ENCODE results near the gene ARHGEF5.
"Not testable (repeated sequence)": the region's sequence is repeated elsewhere in the genome, so short reads cannot be mapped to it uniquely, and the experiment has no call there.

Gene ARHGEF5

GRCh38 chr7:144355176-144355822 is at the start of gene ARHGEF5:
Gene ARHGEF5 (plus strand): TSS chr7:144355402. CDS start chr7:144362670, 7,268 bp downstream.
- not testable (repeated sequence) for H3K4me3 ChIP-seq (ENCODE audit: insufficient read length, low read depth); H3K9me3 ChIP-seq (ENCODE audit: insufficient read depth, low read length); H3K36me3 ChIP-seq (ENCODE audit: insufficient read depth, insufficient read length, low read length); DNase-seq (ENCODE audit: low read depth, low spot score); H3K27me3 ChIP-seq (ENCODE audit: insufficient read depth, insufficient read length); H3K4me1 ChIP-seq (ENCODE audit: insufficient read depth, insufficient read length); H3K9ac ChIP-seq (ENCODE audit: insufficient read length, low read depth)

- not testable (repeated sequence) for H3K36me3 ChIP-seq (ENCODE audit: insufficient read depth, insufficient read length, low read length); DNase-seq (ENCODE audit: low read depth, low spot score); H3K27me3 ChIP-seq (ENCODE audit: insufficient read depth, insufficient read length); H3K4me3 ChIP-seq (ENCODE audit: insufficient read length, low read depth); H3K4me1 ChIP-seq (ENCODE audit: insufficient read depth, insufficient read length); H3K9me3 ChIP-seq (ENCODE audit: insufficient read depth, low read length); H3K9ac ChIP-seq (ENCODE audit: insufficient read length, low read depth)
Measured at GRCh38 chr7:144309702-144310101, 45.5 kb upstream of the ARHGEF5 start.

GRCh38 chr7:144311218-144311617 is 44.0 kb upstream of the ARHGEF5 start:
- not testable (repeated sequence) for H3K4me1 ChIP-seq (ENCODE audit: insufficient read depth, insufficient read length)

GRCh38 chr7:144311872-144312469 is 43.2 kb upstream of the ARHGEF5 start, which contains the start of gene OR2A1:
Gene OR2A1 (plus strand): TSS chr7:144312419. CDS start chr7:144318125, 5,706 bp downstream.
- not testable (repeated sequence) for H3K4me3 ChIP-seq (ENCODE audit: insufficient read length, low read depth); H3K36me3 ChIP-seq (ENCODE audit: insufficient read depth, insufficient read length, low read length); H3K4me1 ChIP-seq (ENCODE audit: insufficient read depth, insufficient read length); H3K9me3 ChIP-seq (ENCODE audit: insufficient read depth, low read length); H3K9ac ChIP-seq (ENCODE audit: insufficient read length, low read depth); H3K27me3 ChIP-seq (ENCODE audit: insufficient read depth, insufficient read length); DNase-seq (ENCODE audit: low read depth, low spot score)

More at GRCh38 chr7:144311218-144311617, 44.0 kb upstream of the ARHGEF5 start:
- H3K36me3 ChIP-seq (ENCODE audit: insufficient read depth, insufficient read length, low read length); H3K9me3 ChIP-seq (ENCODE audit: insufficient read depth, low read length); H3K27me3 ChIP-seq (ENCODE audit: insufficient read depth, insufficient read length); DNase-seq (ENCODE audit: low read depth, low spot score); H3K9ac ChIP-seq (ENCODE audit: insufficient read length, low read depth); H3K4me3 ChIP-seq (ENCODE audit: insufficient read length, low read depth): not testable (repeated sequence)

GRCh38 chr7:144317537-144317936 is 37.7 kb upstream of the ARHGEF5 start:
- H3K9ac ChIP-seq (ENCODE audit: insufficient read length, low read depth); H3K27me3 ChIP-seq (ENCODE audit: insufficient read depth, insufficient read length); H3K9me3 ChIP-seq (ENCODE audit: insufficient read depth, low read length); H3K36me3 ChIP-seq (ENCODE audit: insufficient read depth, insufficient read length, low read length); DNase-seq (ENCODE audit: low read depth, low spot score); H3K4me3 ChIP-seq (ENCODE audit: insufficient read length, low read depth); H3K4me1 ChIP-seq (ENCODE audit: insufficient read depth, insufficient read length): not testable (repeated sequence)

GRCh38 chr7:144319547-144319946 is 35.7 kb upstream of the ARHGEF5 start:
- not testable (repeated sequence) for DNase-seq (ENCODE audit: low read depth, low spot score); H3K36me3 ChIP-seq (ENCODE audit: insufficient read depth, insufficient read length, low read length); H3K9ac ChIP-seq (ENCODE audit: insufficient read length, low read depth)

GRCh38 chr7:144321677-144322206 is 33.5 kb upstream of the ARHGEF5 start:
- not testable (repeated sequence) for H3K4me3 ChIP-seq (ENCODE audit: insufficient read length, low read depth); H3K9me3 ChIP-seq (ENCODE audit: insufficient read depth, low read length); DNase-seq (ENCODE audit: low read depth, low spot score); H3K9ac ChIP-seq (ENCODE audit: insufficient read length, low read depth); H3K36me3 ChIP-seq (ENCODE audit: insufficient read depth, insufficient read length, low read length); H3K4me1 ChIP-seq (ENCODE audit: insufficient read depth, insufficient read length); H3K27me3 ChIP-seq (ENCODE audit: insufficient read depth, insufficient read length)

More at GRCh38 chr7:144319547-144319946, 35.7 kb upstream of the ARHGEF5 start:
- not testable (repeated sequence) for H3K27me3 ChIP-seq (ENCODE audit: insufficient read depth, insufficient read length); H3K4me1 ChIP-seq (ENCODE audit: insufficient read depth, insufficient read length); H3K9me3 ChIP-seq (ENCODE audit: insufficient read depth, low read length); H3K4me3 ChIP-seq (ENCODE audit: insufficient read length, low read depth)

- H3K9me3 ChIP-seq (ENCODE audit: insufficient read depth, low read length); H3K36me3 ChIP-seq (ENCODE audit: insufficient read depth, insufficient read length, low read length); H3K4me1 ChIP-seq (ENCODE audit: insufficient read depth, insufficient read length); H3K27me3 ChIP-seq (ENCODE audit: insufficient read depth, insufficient read length); H3K4me3 ChIP-seq (ENCODE audit: insufficient read length, low read depth); DNase-seq (ENCODE audit: low read depth, low spot score); H3K9ac ChIP-seq (ENCODE audit: insufficient read length, low read depth): not testable (repeated sequence)
Measured at GRCh38 chr7:144323359-144323758, 31.8 kb upstream of the ARHGEF5 start.

GRCh38 chr7:144325868-144326267 is 29.3 kb upstream of the ARHGEF5 start:
- not testable (repeated sequence) for H3K36me3 ChIP-seq (ENCODE audit: insufficient read depth, insufficient read length, low read length); H3K4me3 ChIP-seq (ENCODE audit: insufficient read length, low read depth); H3K4me1 ChIP-seq (ENCODE audit: insufficient read depth, insufficient read length); H3K9me3 ChIP-seq (ENCODE audit: insufficient read depth, low read length); H3K27me3 ChIP-seq (ENCODE audit: insufficient read depth, insufficient read length); DNase-seq (ENCODE audit: low read depth, low spot score); H3K9ac ChIP-seq (ENCODE audit: insufficient read length, low read depth)

GRCh38 chr7:144330044-144330443 is 25.2 kb upstream of the ARHGEF5 start:
- not testable (repeated sequence) for H3K27me3 ChIP-seq (ENCODE audit: insufficient read depth, insufficient read length); H3K4me3 ChIP-seq (ENCODE audit: insufficient read length, low read depth); DNase-seq (ENCODE audit: low read depth, low spot score); H3K36me3 ChIP-seq (ENCODE audit: insufficient read depth, insufficient read length, low read length); H3K4me1 ChIP-seq (ENCODE audit: insufficient read depth, insufficient read length); H3K9me3 ChIP-seq (ENCODE audit: insufficient read depth, low read length); H3K9ac ChIP-seq (ENCODE audit: insufficient read length, low read depth)

- H3K4me1 ChIP-seq (ENCODE audit: insufficient read depth, insufficient read length); H3K9me3 ChIP-seq (ENCODE audit: insufficient read depth, low read length); H3K4me3 ChIP-seq (ENCODE audit: insufficient read length, low read depth); H3K9ac ChIP-seq (ENCODE audit: insufficient read length, low read depth); H3K27me3 ChIP-seq (ENCODE audit: insufficient read depth, insufficient read length); H3K36me3 ChIP-seq (ENCODE audit: insufficient read depth, insufficient read length, low read length); DNase-seq (ENCODE audit: low read depth, low spot score): not testable (repeated sequence)
Measured at GRCh38 chr7:144331221-144331995, 23.8 kb upstream of the ARHGEF5 start.

- not testable (repeated sequence) for H3K9me3 ChIP-seq (ENCODE audit: insufficient read depth, low read length); H3K4me1 ChIP-seq (ENCODE audit: insufficient read depth, insufficient read length); H3K9ac ChIP-seq (ENCODE audit: insufficient read length, low read depth); H3K27me3 ChIP-seq (ENCODE audit: insufficient read depth, insufficient read length); H3K36me3 ChIP-seq (ENCODE audit: insufficient read depth, insufficient read length, low read length); H3K4me3 ChIP-seq (ENCODE audit: insufficient read length, low read depth); DNase-seq (ENCODE audit: low read depth, low spot score)
Measured at GRCh38 chr7:144331996-144332288, 23.3 kb upstream of the ARHGEF5 start.
